ENCODE measurements around the gene OR13C2.
"Not testable (repeated sequence)": the region's sequence is repeated elsewhere in the genome, so short reads cannot be mapped to it uniquely, and the experiment has no call there.

The OR13C2 gene

GRCh38 chr9:104605527-104605926 is at the start of gene OR13C2:
OR13C2 (minus strand) TSS chr9:104605627; CDS start chr9:104605627, 0 bp downstream.
- DNase-seq = not testable (repeated sequence)

- no peak for DNase-seq
Observed at GRCh38 chr9:104635456-104635855, 30.0 kb upstream of the OR13C2 start.

GRCh38 chr9:104633976-104634520 is 28.6 kb upstream of the OR13C2 start:
- no peak for DNase-seq

- DNase-seq = not testable (repeated sequence)
Observed at GRCh38 chr9:104625964-104626363, 20.5 kb upstream of the OR13C2 start.

- no peak for DNase-seq
Observed at GRCh38 chr9:104618104-104618503, 12.7 kb upstream of the OR13C2 start, which contains the start of gene OR13C9. OR13C9 (minus strand) TSS chr9:104618204; CDS start chr9:104618204, 0 bp downstream.

GRCh38 chr9:104617418-104617817 is 12.0 kb upstream of the OR13C2 start:
- no peak for DNase-seq

- DNase-seq = no peak
Observed at GRCh38 chr9:104611213-104611612, 5.8 kb upstream of the OR13C2 start.

GRCh38 chr9:104608336-104608735 is 2.9 kb upstream of the OR13C2 start:
- no peak for DNase-seq

- no peak for DNase-seq
Observed at GRCh38 chr9:104606152-104606551, 725 bp upstream of the OR13C2 start.

- no peak for DNase-seq
Observed at GRCh38 chr9:104604801-104605200, 626 bp downstream of the OR13C2 start.

- DNase-seq = not testable (repeated sequence)
Observed at GRCh38 chr9:104599313-104599712, 6.1 kb downstream of the OR13C2 start, which contains the start of gene OR13C5. OR13C5 (minus strand) TSS chr9:104599413; CDS start chr9:104599413, 0 bp downstream.

GRCh38 chr9:104598749-104599148 is 6.7 kb downstream of the OR13C2 start:
- not testable (repeated sequence) for DNase-seq

- no peak for DNase-seq
Observed at GRCh38 chr9:104589626-104590025, 15.8 kb downstream of the OR13C2 start.

GRCh38 chr9:104586496-104587180 is 18.8 kb downstream of the OR13C2 start:
- DNase-seq = no peak

GRCh38 chr9:104580562-104580961 is 24.9 kb downstream of the OR13C2 start:
- no peak for DNase-seq

- no peak for DNase-seq
Observed at GRCh38 chr9:104577263-104577662, 28.2 kb downstream of the OR13C2 start.

GRCh38 chr9:104575456-104575855 is 30.0 kb downstream of the OR13C2 start:
- no peak for DNase-seq

- no peak for DNase-seq
Observed at GRCh38 chr9:104572612-104573011, 32.8 kb downstream of the OR13C2 start.

- no peak for DNase-seq
Observed at GRCh38 chr9:104568868-104569267, 36.6 kb downstream of the OR13C2 start, which contains the start of gene OR13C8. OR13C8 (plus strand) TSS chr9:104569168; CDS start chr9:104569168, 0 bp downstream.

- DNase-seq = no peak
Observed at GRCh38 chr9:104564358-104564757, 41.1 kb downstream of the OR13C2 start.

- DNase-seq = no peak
Observed at GRCh38 chr9:104556830-104557634, 48.4 kb downstream of the OR13C2 start.

GRCh38 chr9:104555521-104555920 is 49.9 kb downstream of the OR13C2 start:
- DNase-seq = no peak

Data from activated naive CD4-positive, alpha-beta T cell treated with Interleukin-2 at 50 U/mL for 16 hours (primary cell).